HEK293 (cell line): Measurements from ENCODE around the gene PRR29.
"Not testable (repeated sequence)": the region's sequence is repeated elsewhere in the genome, so short reads cannot be mapped to it uniquely, and the experiment has no call there.

Source experiments
- CTCF ChIA-PET: fragments of 350-600 bp; formaldehyde crosslinking; extraction: SDS; loops from one replicate; lab custom pipeline; 2021; ENCODE audit warnings: antibody characterized with exemption; lab: Yijun Ruan, JAX
- POLR2A ChIA-PET: fragments of 300-600 bp; formaldehyde crosslinking; extraction: SDS; loops from one replicate; lab custom pipeline; 2020; ENCODE audit warnings: antibody characterized with exemption, inconsistent platforms; lab: Yijun Ruan, JAX
- H3K27ac ChIP-seq: fragments of 200-500 bp; sonication (Bioruptor generic); 2 replicates; pipeline ENCODE4 v1.5.1; 2014; ENCODE audit warnings: low read depth, low read length, control low read depth, inconsistent platforms; ENCODE audit errors: extremely low read depth
- H3K36me3 ChIP-seq, 2 experiments: fragments of 200-500 bp in 1 of 2; sonication (Bioruptor generic) in 1 of 2; 1 replicate in 1 of 2; 2 replicates in 1 of 2; pipeline ENCODE4 v1.5.1; 2014 to 2017; ENCODE audit warnings: inconsistent platforms in 2 of 2, low read length in 2 of 2; ENCODE audit not compliant: control insufficient read depth in 2 of 2, insufficient read depth in 1 of 2
- H3K4me1 ChIP-seq: fragments of 200-500 bp; sonication (Bioruptor generic); 2 replicates; pipeline ENCODE4 v1.5.1; 2014; ENCODE audit warnings: mild to moderate bottlenecking, low read length, inconsistent platforms; ENCODE audit not compliant: control insufficient read depth, insufficient read depth
- H3K4me3 ChIP-seq: 2 replicates; pipeline ENCODE4 v1.5.1; 2011; ENCODE audit warnings: low read depth, mild to moderate bottlenecking, control low read depth, low read length, moderate library complexity
- H3K9me3 ChIP-seq: fragments of 200-500 bp; sonication (Bioruptor generic); 2 replicates; pipeline ENCODE4 v1.5.1; 2014; ENCODE audit warnings: low read depth, low read length, inconsistent platforms; ENCODE audit not compliant: control insufficient read depth, insufficient read depth
- ELK4 ChIP-seq: IDR thresholded peaks from 2 replicates; pipeline ENCODE4 v1.6.1; 2011; ENCODE audit warnings: mild to moderate bottlenecking, low read depth, low read length, borderline replicate concordance
- GFI1B ChIP-seq: fragments of 450-650 bp; formaldehyde crosslinking; IDR thresholded peaks from 2 replicates; pipeline ENCODE4 v1.5.1; 2016; ENCODE audit warnings: missing biosample characterization, missing genetic modification characterization
- GLIS1 ChIP-seq: fragments of 450-650 bp; formaldehyde crosslinking; IDR thresholded peaks from 2 replicates; pipeline ENCODE4 v1.5.1; 2016; ENCODE audit warnings: missing biosample characterization, missing genetic modification characterization
- GLIS2 ChIP-seq: fragments of 450-650 bp; formaldehyde crosslinking; IDR thresholded peaks from 2 replicates; pipeline ENCODE4 v1.5.1; 2016; ENCODE audit warnings: missing biosample characterization, missing genetic modification characterization
- IKZF3 ChIP-seq: fragments of 450-650 bp; IDR thresholded peaks from 2 replicates; pipeline ENCODE4 v1.5.0; 2018; ENCODE audit warnings: missing biosample characterization, mild to moderate bottlenecking, missing genetic modification characterization, moderate library complexity
- MYNN ChIP-seq: fragments of 450-650 bp; formaldehyde crosslinking; IDR thresholded peaks from 2 replicates; pipeline ENCODE4 v1.5.1; 2016; ENCODE audit warnings: missing biosample characterization, missing genetic modification characterization, borderline replicate concordance
- PRDM1 ChIP-seq: fragments of 450-650 bp; formaldehyde crosslinking; IDR thresholded peaks from 2 replicates; pipeline ENCODE4; 2016; ENCODE audit warnings: missing biosample characterization, missing genetic modification characterization
- TSHZ1 ChIP-seq: fragments of 450-650 bp; formaldehyde crosslinking; IDR thresholded peaks from 2 replicates; pipeline ENCODE4 v1.5.1; 2016; ENCODE audit warnings: missing biosample characterization, missing genetic modification characterization, borderline replicate concordance
- ZBTB17 ChIP-seq: fragments of 450-650 bp; formaldehyde crosslinking; IDR thresholded peaks from 2 replicates; pipeline ENCODE4 v1.5.1; 2016; ENCODE audit warnings: missing biosample characterization, missing genetic modification characterization
- ZBTB48 ChIP-seq: fragments of 450-650 bp; formaldehyde crosslinking; IDR thresholded peaks from 2 replicates; pipeline ENCODE4 v1.5.1; 2016; ENCODE audit warnings: missing biosample characterization, missing genetic modification characterization
- ZFHX2 ChIP-seq: fragments of 450-650 bp; formaldehyde crosslinking; conservative IDR thresholded peaks from 2 replicates; pipeline ENCODE4 v1.5.1; 2016; ENCODE audit warnings: missing biosample characterization, missing genetic modification characterization
- ZFP37 ChIP-seq: fragments of 450-650 bp; formaldehyde crosslinking; IDR thresholded peaks from 2 replicates; pipeline ENCODE4 v1.5.1; 2016; ENCODE audit warnings: missing biosample characterization, missing genetic modification characterization
- ZNF18 ChIP-seq: fragments of 450-650 bp; formaldehyde crosslinking; IDR thresholded peaks from 2 replicates; pipeline ENCODE4 v1.5.1; 2016; ENCODE audit warnings: missing biosample characterization, missing genetic modification characterization
- ZNF366 ChIP-seq: fragments of 450-650 bp; formaldehyde crosslinking; conservative IDR thresholded peaks from 2 replicates; pipeline ENCODE4 v1.5.1; 2016; ENCODE audit warnings: missing biosample characterization, missing genetic modification characterization
- ZNF596 ChIP-seq: fragments of 450-650 bp; IDR thresholded peaks from 2 replicates; pipeline ENCODE4 v1.5.0; 2018; ENCODE audit warnings: missing biosample characterization, mild to moderate bottlenecking, missing genetic modification characterization, moderate library complexity
- ZNF645 ChIP-seq: fragments of 450-650 bp; formaldehyde crosslinking; IDR thresholded peaks from 2 replicates; pipeline ENCODE4; 2016; ENCODE audit warnings: missing biosample characterization, missing genetic modification characterization

Gene PRR29

GRCh38 chr17:63975541-63976092 lies 22.5 kb upstream of the PRR29 start:
- Histone ChIP-seq H3K36me3 (no peaks in the 10 kb centered on the region), H3K4me3 (no peak overlapping the region), H3K9me3 (no peaks in the 10 kb centered on the region), H3K4me1 (no peaks in the 10 kb centered on the region), H3K27ac (no peak overlapping the region)
- ChIA-PET POLR2A (no interaction called here), CTCF (interaction anchor here (0.6 to 2.8 kb wide), 8 partner anchors 17 to 558 kb away, joined by 3 to 7 read pairs (median 4); no protein-coding TSS in a partner anchor)
- TF ChIP-seq ZBTB48 (tag by site-specific recombination) (no peak), PRDM1 (tag by site-specific recombination) (0 out of 2 replicates have a peak, but pooled peaks have one; percentile 52)

- Histone ChIP-seq H3K36me3 (no peaks in the 10 kb centered on the region), H3K4me3 (no peak overlapping the region), H3K4me1 (no peaks in the 10 kb centered on the region), H3K9me3 (no peaks in the 10 kb centered on the region), H3K27ac (no peak overlapping the region)
- TF ChIP-seq ZNF18 (tag by site-specific recombination), result no peak
- POLR2A ChIA-PET, result no interaction called here
- CTCF ChIA-PET, result interaction anchor here (0.7 to 2.8 kb wide), 5 partner anchors 26 to 157 kb away, joined by 3 to 7 read pairs (median 3); partner anchors contain the start of gene CSHL1
Observed at GRCh38 chr17:63976702-63977101, 21.4 kb upstream of the PRR29 start.

- Histone ChIP-seq H3K4me3 (no peak overlapping the region), H3K36me3 (no peaks in the 10 kb centered on the region), H3K4me1 (no peaks in the 10 kb centered on the region), H3K9me3 (no peaks in the 10 kb centered on the region), H3K27ac (no peak overlapping the region)
- no peak for TF ChIP-seq ZFHX2 (tag by site-specific recombination)
- TF ChIP-seq GFI1B, result no peak
- TF ChIP-seq ZNF366 (tag by site-specific recombination), result no peak
- no peak for TF ChIP-seq MYNN (tag by site-specific recombination)
- TF ChIP-seq GLIS2 (tag by site-specific recombination), result no peak
- no peak for TF ChIP-seq IKZF3 (tag by site-specific recombination)
- no peak for TF ChIP-seq ZNF645 (tag by site-specific recombination)
- no peak for TF ChIP-seq TSHZ1 (tag by site-specific recombination)
- TF ChIP-seq ELK4, result no peak
- TF ChIP-seq ZBTB17, result no peak
- no peak for TF ChIP-seq ZNF596
- no peak for TF ChIP-seq ZFP37
- no peak for TF ChIP-seq GLIS1 (tag by site-specific recombination)
- POLR2A ChIA-PET, result no interaction called here
- CTCF ChIA-PET, result interaction anchor here (0.6 to 1.4 kb wide), 5 partner anchors 14 to 67 kb away, joined by 3 to 6 read pairs (median 4); no protein-coding TSS in a partner anchor
Observed at GRCh38 chr17:63978272-63979200, 19.6 kb upstream of the PRR29 start.

- H3K36me3 ChIP-seq, CTCF ChIA-PET, H3K4me3 ChIP-seq, H3K27ac ChIP-seq, H3K4me1 ChIP-seq, POLR2A ChIA-PET, H3K9me3 ChIP-seq: not testable (repeated sequence)
Observed at GRCh38 chr17:63982641-63983040, 15.5 kb upstream of the PRR29 start.
